ENCODE results near the gene PPP1R18.
"Not testable (repeated sequence)": the region's sequence is repeated elsewhere in the genome, so short reads cannot be mapped to it uniquely, and the experiment has no call there.

PPP1R18 gene

DNA sequence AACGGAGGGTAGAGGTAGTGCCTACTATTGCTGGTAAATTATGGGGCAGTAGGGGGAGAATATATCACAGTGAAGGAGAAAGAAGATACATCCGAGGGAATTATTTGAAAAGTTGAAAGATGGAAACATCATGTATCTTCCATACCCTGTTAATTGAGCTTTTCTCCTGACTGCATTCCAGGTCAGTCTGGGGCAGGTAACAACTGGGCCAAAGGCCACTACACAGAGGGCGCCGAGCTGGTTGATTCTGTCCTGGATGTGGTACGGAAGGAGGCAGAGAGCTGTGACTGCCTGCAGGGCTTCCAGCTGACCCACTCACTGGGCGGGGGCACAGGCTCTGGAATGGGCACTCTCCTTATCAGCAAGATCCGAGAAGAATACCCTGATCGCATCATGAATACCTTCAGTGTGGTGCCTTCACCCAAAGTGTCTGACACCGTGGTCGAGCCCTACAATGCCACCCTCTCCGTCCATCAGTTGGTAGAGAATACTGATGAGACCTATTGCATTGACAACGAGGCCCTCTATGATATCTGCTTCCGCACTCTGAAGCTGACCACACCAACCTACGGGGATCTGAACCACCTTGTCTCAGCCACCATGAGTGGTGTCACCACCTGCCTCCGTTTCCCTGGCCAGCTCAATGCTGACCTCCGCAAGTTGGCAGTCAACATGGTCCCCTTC lies 36.9 kb upstream of the PPP1R18 start:
- not testable (repeated sequence) for H3K27me3 Mint-ChIP-seq; DNase-seq; H3K9me3 Mint-ChIP-seq; ATAC-seq (replicated peaks)
- peaks cover 72% of the 10 kb centered on the region for H3K36me3 Mint-ChIP-seq (ENCODE audit: insufficient read depth)
- H3K4me3 Mint-ChIP-seq: peak overlapping the region; percentile 97 to 99
- peaks cover 36 to 38% of the 10 kb centered on the region in 2 donors for H3K4me1 Mint-ChIP-seq (ENCODE audit: low read depth in 2 of 2)
- H3K27ac Mint-ChIP-seq: peak overlapping the region; percentile 81 to 91

GRCh38 chr6:30722280-30723112 lies 36.1 kb upstream of the PPP1R18 start:
- H3K9me3 Mint-ChIP-seq: no peaks in the 10 kb centered on the region

GRCh38 chr6:30722025-30722279 lies 35.5 kb upstream of the PPP1R18 start:
- H3K36me3 Mint-ChIP-seq (ENCODE audit: insufficient read depth): peaks cover 67% of the 10 kb centered on the region
- H3K9me3 Mint-ChIP-seq; H3K27me3 Mint-ChIP-seq; DNase-seq; ATAC-seq (replicated peaks): not testable (repeated sequence)
- peaks cover 42 to 45% of the 10 kb centered on the region in 2 donors for H3K4me1 Mint-ChIP-seq (ENCODE audit: low read depth in 2 of 2)
- H3K27ac Mint-ChIP-seq: peak overlapping the region; percentile 81 to 91
- H3K4me3 Mint-ChIP-seq: peak overlapping the region; percentile 97 to 99

More at GRCh38 chr6:30722280-30723112, 36.1 kb upstream of the PPP1R18 start:
- ATAC-seq (replicated peaks) (no peak), DNase-seq (peak; percentile 85 to 92 (median 85))
- Mint-ChIP-seq H3K27ac (peak overlapping the region; percentile 81 to 91), H3K4me3 (peak overlapping the region; percentile 97 to 99), H3K4me1 (ENCODE audit: low read depth in 2 of 2) (peaks cover 39 to 41% of the 10 kb centered on the region in 2 donors), H3K27me3 (no peaks in the 10 kb centered on the region), H3K36me3 (ENCODE audit: insufficient read depth) (peaks cover 67% of the 10 kb centered on the region)

- Mint-ChIP-seq H3K4me3 (peak overlapping the region; percentile 97 to 99), H3K27ac (peak overlapping the region; percentile 81 to 91), H3K27me3 (no peaks in the 10 kb centered on the region), H3K36me3 (ENCODE audit: insufficient read depth) (peaks cover 67% of the 10 kb centered on the region), H3K9me3 (peaks cover 0 to 9% of the 10 kb centered on the region in 2 donors), H3K4me1 (ENCODE audit: low read depth in 2 of 2) (peaks cover 48 to 50% of the 10 kb centered on the region in 2 donors)
- ATAC-seq (replicated peaks): peak; percentile 40
- DNase-seq: peak; percentile 93 to 95 (median 93)
These were observed 35.0 kb upstream of the PPP1R18 start for GRCh38 chr6:30721198-30722024.

GRCh38 chr6:30720738-30721197 lies 34.3 kb upstream of the PPP1R18 start:
- Mint-ChIP-seq H3K27ac (peak overlapping the region; percentile 81 to 91), H3K36me3 (ENCODE audit: insufficient read depth) (peaks cover 67% of the 10 kb centered on the region), H3K27me3 (no peaks in the 10 kb centered on the region), H3K9me3 (peaks cover 0 to 9% of the 10 kb centered on the region in 2 donors), H3K4me1 (ENCODE audit: low read depth in 2 of 2) (peaks cover 48 to 55% of the 10 kb centered on the region in 2 donors), H3K4me3 (peak overlapping the region; percentile 97 to 99)
- DNase-seq (peak; percentile 42 to 55 (median 46)), ATAC-seq (replicated peaks) (no peak)

DNA sequence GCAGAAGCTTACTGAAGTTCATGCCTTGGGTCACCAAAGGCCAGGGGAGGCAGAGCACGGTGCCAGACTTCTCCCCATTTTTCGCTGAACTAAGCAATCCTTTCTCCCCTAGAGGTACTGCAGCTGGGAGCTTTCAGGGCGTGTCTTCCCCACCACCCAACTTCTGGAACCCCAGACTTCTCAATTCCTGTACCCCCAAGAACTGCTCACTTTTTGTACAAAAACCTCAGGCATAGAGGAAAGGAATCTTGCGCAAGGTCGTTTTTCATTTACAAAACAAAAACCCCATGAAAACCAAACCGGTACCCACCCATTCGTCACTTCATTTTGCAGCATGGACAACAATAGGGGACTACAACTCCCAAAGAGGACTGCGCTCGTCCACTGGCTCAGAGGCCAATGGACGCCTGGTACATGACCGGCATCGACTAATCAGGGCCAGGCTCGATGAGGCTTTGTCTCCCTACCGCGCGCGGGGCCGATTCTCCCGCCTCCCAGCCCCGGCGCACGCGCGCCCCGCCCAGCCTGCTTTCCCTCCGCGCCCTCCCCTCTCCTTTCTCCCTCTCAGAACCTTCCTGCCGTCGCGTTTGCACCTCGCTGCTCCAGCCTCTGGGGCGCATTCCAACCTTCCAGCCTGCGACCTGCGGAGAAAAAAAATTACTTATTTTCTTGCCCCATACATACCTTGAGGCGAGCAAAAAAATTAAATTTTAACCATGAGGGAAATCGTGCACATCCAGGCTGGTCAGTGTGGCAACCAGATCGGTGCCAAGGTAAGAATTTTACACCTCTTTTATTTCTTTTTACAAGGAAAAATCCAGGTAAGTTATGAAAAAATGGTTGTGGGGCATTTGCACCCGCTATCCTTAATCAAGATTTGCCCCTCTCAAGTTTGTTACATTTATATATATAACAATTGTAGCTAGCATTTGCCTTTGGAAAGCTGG lies 33.6 kb upstream of the PPP1R18 start, which contains the start of gene TUBB:
TUBB (plus strand) TSS at position 562 of the 947 bp plus-strand sequence; CDS start at position 717, 155 bp downstream.
- Mint-ChIP-seq H3K27ac (peak within 1 kb of the TSS; percentile 81 to 91), H3K27me3 (no peaks in the 10 kb centered on the region), H3K9me3 (peaks cover 0 to 9% of the 10 kb centered on the region in 2 donors), H3K36me3 (ENCODE audit: insufficient read depth) (peaks cover 64% of the 10 kb centered on the region), H3K4me1 (ENCODE audit: low read depth in 2 of 2) (peaks cover 46 to 57% of the 10 kb centered on the region in 2 donors), H3K4me3 (peak within 1 kb of the TSS; percentile 97 to 99)
- DNase-seq: peak; percentile 86 to 91 (median 90)
- ATAC-seq (replicated peaks): peak; percentile 59

DNA sequence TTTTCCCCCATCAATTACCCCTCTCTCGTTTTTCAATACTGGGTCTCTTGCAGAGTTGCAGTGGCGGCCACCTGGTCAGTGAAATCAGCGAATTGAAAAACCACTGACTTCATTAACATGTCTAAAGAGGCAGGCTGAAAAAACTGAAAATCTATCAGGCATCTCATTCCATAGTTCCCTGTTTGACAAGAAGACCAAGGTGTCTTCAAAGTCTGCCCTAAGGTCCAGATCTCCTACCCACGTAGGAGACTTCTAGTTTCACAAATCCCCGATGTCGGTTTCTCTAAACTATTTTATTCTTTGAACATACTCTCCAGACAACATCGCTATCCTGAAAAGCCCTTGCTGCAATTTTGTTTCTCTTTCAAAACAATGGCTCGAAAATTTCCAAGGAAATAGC lies 32.9 kb upstream of the PPP1R18 start:
- H3K4me3 Mint-ChIP-seq: peak overlapping the region; percentile 97 to 99
- H3K4me1 Mint-ChIP-seq (ENCODE audit: low read depth in 2 of 2): peaks cover 40 to 54% of the 10 kb centered on the region in 2 donors
- H3K9me3 Mint-ChIP-seq: peaks cover 0 to 9% of the 10 kb centered on the region in 2 donors
- no peaks in the 10 kb centered on the region for H3K27me3 Mint-ChIP-seq
- DNase-seq: no peak
- H3K36me3 Mint-ChIP-seq (ENCODE audit: insufficient read depth): peaks cover 64% of the 10 kb centered on the region
- peak overlapping the region; percentile 81 to 91 for H3K27ac Mint-ChIP-seq
- no peak for ATAC-seq (replicated peaks)

GRCh38 chr6:30717845-30718720 lies 31.6 kb upstream of the PPP1R18 start:
- DNase-seq; H3K9me3 Mint-ChIP-seq; H3K27me3 Mint-ChIP-seq; ATAC-seq (replicated peaks): not testable (repeated sequence)
- H3K27ac Mint-ChIP-seq: peak overlapping the region; percentile 96 to 98
- H3K4me3 Mint-ChIP-seq: peak overlapping the region; percentile 83 to 92
- H3K36me3 Mint-ChIP-seq (ENCODE audit: insufficient read depth): peaks cover 51% of the 10 kb centered on the region
- H3K4me1 Mint-ChIP-seq (ENCODE audit: low read depth in 2 of 2): peaks cover 35 to 48% of the 10 kb centered on the region in 2 donors

- peak; percentile 73 for ATAC-seq (replicated peaks)
- Mint-ChIP-seq H3K9me3 (peaks cover 0 to 9% of the 10 kb centered on the region in 2 donors), H3K4me3 (peak within 1 kb of the TSS; percentile 83 to 92), H3K36me3 (ENCODE audit: insufficient read depth) (peaks cover 43% of the 10 kb centered on the region), H3K27ac (peak within 1 kb of the TSS; percentile 96 to 98), H3K4me1 (ENCODE audit: low read depth in 2 of 2) (peaks cover 36 to 45% of the 10 kb centered on the region in 2 donors), H3K27me3 (no peaks in the 10 kb centered on the region)
- peak; percentile 96 to 98 (median 97) for DNase-seq
These were observed 30.8 kb upstream of the PPP1R18 start, which contains the start of gene MDC1 for GRCh38 chr6:30717129-30717844. Gene MDC1, minus strand, starts transcription at chr6:30717281. Its CDS starts 2,106 bp downstream, at chr6:30715175.

- peaks cover 39% of the 10 kb centered on the region for H3K36me3 Mint-ChIP-seq (ENCODE audit: insufficient read depth)
- H3K27ac Mint-ChIP-seq: peak overlapping the region; percentile 96 to 98
- no peak for DNase-seq
- H3K4me1 Mint-ChIP-seq (ENCODE audit: low read depth in 2 of 2): peaks cover 37 to 43% of the 10 kb centered on the region in 2 donors
- no peaks in the 10 kb centered on the region for H3K27me3 Mint-ChIP-seq
- H3K4me3 Mint-ChIP-seq: peak overlapping the region; percentile 83 to 92
- ATAC-seq (replicated peaks): no peak
- H3K9me3 Mint-ChIP-seq: peaks cover 0 to 9% of the 10 kb centered on the region in 2 donors
These were observed 30.4 kb upstream of the PPP1R18 start for GRCh38 chr6:30716879-30717128.

GRCh38 chr6:30714263-30714662 lies 27.8 kb upstream of the PPP1R18 start:
- no peaks in the 10 kb centered on the region for H3K27me3 Mint-ChIP-seq
- no peak for ATAC-seq (replicated peaks)
- peaks cover 28 to 33% of the 10 kb centered on the region in 2 donors for H3K4me1 Mint-ChIP-seq (ENCODE audit: low read depth in 2 of 2)
- H3K9me3 Mint-ChIP-seq: peaks cover 0 to 9% of the 10 kb centered on the region in 2 donors
- DNase-seq: no peak
- H3K4me3 Mint-ChIP-seq: no peak overlapping the region
- no peak overlapping the region for H3K27ac Mint-ChIP-seq
- H3K36me3 Mint-ChIP-seq (ENCODE audit: insufficient read depth): peaks cover 31% of the 10 kb centered on the region
